ENCODE results near the gene CAMK1D. TPM values are rescaled to one million over a fixed set of nuclear protein-coding genes. Genes with fewer than 3 reads are reported as not detected.

The CAMK1D gene
- total and polyA plus RNA-seq, 3 donors from 2014 or later = 10.0 to 14.5 (median 14.0) TPM

GRCh38 chr10:12880423-12880822 lies 531.1 kb downstream of the CAMK1D start:
- intact Hi-C loops (cut with DNase I; ENCODE audit: low total_unique reads) = no loop called here
- no peak for DNase-seq
- no peaks in the 10 kb centered on the region for H3K27me3 ChIP-seq

DNA sequence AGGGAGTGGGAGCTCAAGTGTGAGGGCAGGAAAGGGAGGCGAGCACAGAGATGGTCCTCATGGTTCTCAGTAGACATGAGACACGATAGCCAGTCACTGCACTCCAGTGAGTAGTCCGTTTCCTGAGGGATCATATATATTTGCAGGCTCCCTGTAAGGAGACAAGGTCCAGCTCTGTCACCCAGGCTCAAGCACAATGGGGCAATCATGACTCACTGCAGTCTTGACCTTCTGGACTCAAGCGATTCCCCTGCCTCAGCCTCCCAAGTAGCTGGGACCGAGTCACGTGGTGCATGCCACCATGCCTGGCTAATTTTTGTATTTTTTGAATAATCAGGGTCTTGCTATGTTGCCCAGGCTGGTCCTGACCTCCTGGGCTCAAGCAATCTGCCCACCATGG lies 535.5 kb downstream of the CAMK1D start:
- intact Hi-C loops (cut with DNase I; ENCODE audit: low total_unique reads) = no loop called here
- Histone ChIP-seq H3K27me3 (no peaks in the 10 kb centered on the region), H3K27ac (no peak overlapping the region), H3K36me3 (ENCODE audit: low read depth, missing control alignments) (no peaks in the 10 kb centered on the region), H3K4me1 (peaks cover 12% of the 10 kb centered on the region), H3K9me3 (no peaks in the 10 kb centered on the region), H3K4me3 (no peak overlapping the region)
- WGBS, 2 donors = 98 to 100% methylated on average over 5 to 6 of the region's 6 CpGs
- TF ChIP-seq POLR2A (IDR thresholded peaks at IDR 0.05) (no peak), CTCF (IDR thresholded peaks at IDR 0.05) (no peak)
- no peak for DNase-seq

More at GRCh38 chr10:12880423-12880822, 531.1 kb downstream of the CAMK1D start:
- TF ChIP-seq CTCF (IDR thresholded peaks at IDR 0.05) = no peak
- TF ChIP-seq POLR2A (IDR thresholded peaks at IDR 0.05) = no peak
- H3K4me3 ChIP-seq = no peak overlapping the region
- no peaks in the 10 kb centered on the region for H3K9me3 ChIP-seq
- peaks cover 6% of the 10 kb centered on the region for H3K4me1 ChIP-seq
- no peaks in the 10 kb centered on the region for H3K36me3 ChIP-seq (ENCODE audit: low read depth, missing control alignments)
- no peak overlapping the region for H3K27ac ChIP-seq

MicroRNAs encoded within 50 kb of the gene (microRNA counts, 767-probe panel; counts per million panel counts)
- 0 to 152 counts per million in 2 donors for microRNA hsa-miR-548q

Small RNA genes lying within 50 kb of the gene (microRNA-seq; reads per million reads assigned to microRNA genes)
- gene MIR4480 (ENCODE audit: borderline number of aligned reads in 2 of 2, borderline replicate concordance in 1 of 2) = 0 reads per million in 2 donors
- gene MIR4481 (ENCODE audit: borderline number of aligned reads in 2 of 2, borderline replicate concordance in 1 of 2) = 0 to 0.70 reads per million in 2 donors
- 0 reads per million in 2 donors for gene MIR548Q (ENCODE audit: borderline number of aligned reads in 2 of 2, borderline replicate concordance in 1 of 2)

Small RNA genes lying within 50 kb of the gene (small RNA-seq; reads per million reads assigned to genes)
- gene MIR4480 (0 reads per million in 2 donors), gene MIR548Q (0 reads per million in 2 donors), gene RF00279 (0 reads per million in 2 donors), gene RN7SL198P (0 reads per million in 2 donors), gene RNU6ATAC39P (0 reads per million in 2 donors)

Other genes with a start within 250 kb of the CAMK1D start
- 10 to 100 TPM; 28.6 to 46.4 TPM for gene SEC61A2, start 219.9 kb upstream of the CAMK1D start, total RNA-seq
- gene SEC61A2, start 219.9 kb upstream of the CAMK1D start, polyA plus RNA-seq (ENCODE audit: insufficient read depth, low read depth, low replicate concordance) = 57.5 TPM
- 10 to 100 TPM; 22.0 to 26.5 TPM for gene NUDT5, start 153.7 kb upstream of the CAMK1D start, total RNA-seq
- 25.9 TPM for gene NUDT5, start 153.7 kb upstream of the CAMK1D start, polyA plus RNA-seq (ENCODE audit: insufficient read depth, low read depth, low replicate concordance)
- gene CDC123, start 153.4 kb upstream of the CAMK1D start, total RNA-seq = 10 to 100 TPM; 62.4 to 71.7 TPM
- 87.4 TPM for gene CDC123, start 153.4 kb upstream of the CAMK1D start, polyA plus RNA-seq (ENCODE audit: insufficient read depth, low read depth, low replicate concordance)

Measured in testis (tissue), 3 donors.